NCI-H345 treated with DMSO at 0.1 percent for 48 hours (cell line): ENCODE data around the gene LMTK3.
"Not testable (repeated sequence)": the region's sequence is repeated elsewhere in the genome, so short reads cannot be mapped to it uniquely, and the experiment has no call there.

Experiments used
- DNase-seq: peaks from one replicate; lab custom pipeline; 2025; ENCODE audit not compliant: unreplicated experiment; lab: John Stamatoyannopoulos, UW

LMTK3 gene

GRCh38 chr19:48507911-48508439 is 3.7 kb downstream of the LMTK3 start:
- no peak for DNase-seq

- no peak for DNase-seq
These were observed 5.4 kb downstream of the LMTK3 start for GRCh38 chr19:48506138-48506733.

DNA sequence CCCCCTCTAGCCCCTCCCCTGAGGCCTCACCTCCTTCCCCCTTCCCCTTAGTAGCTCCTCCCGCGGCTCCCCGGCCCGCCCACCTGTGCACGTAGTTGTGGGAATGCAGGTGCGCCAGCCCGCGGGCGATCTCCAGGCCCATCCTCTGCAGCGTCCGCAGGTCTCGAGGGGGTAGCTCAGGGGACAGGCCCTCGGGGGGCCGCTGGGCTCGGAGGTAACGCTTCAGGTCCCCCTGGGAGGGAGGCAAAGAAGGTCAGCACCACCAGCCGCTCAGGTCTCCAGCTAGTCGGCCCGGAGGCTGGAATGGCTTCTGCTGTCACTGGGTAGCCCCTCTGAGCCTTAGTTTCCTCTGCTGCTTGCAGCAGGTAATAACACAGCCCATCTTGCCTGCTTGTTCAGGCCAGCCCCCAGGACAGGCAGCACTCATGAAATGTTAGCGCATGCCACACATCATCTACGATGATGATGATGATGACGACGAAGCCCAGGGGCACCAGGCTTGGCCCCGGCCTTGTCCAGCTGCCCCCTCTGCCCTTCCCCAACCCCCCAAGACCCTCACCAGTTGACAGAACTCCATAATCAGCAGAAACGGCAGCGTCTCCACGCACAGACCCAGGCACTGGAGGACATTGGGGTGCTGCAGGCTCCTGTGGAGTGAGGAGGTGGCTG is 9.2 kb downstream of the LMTK3 start:
- no peak for DNase-seq

DNA sequence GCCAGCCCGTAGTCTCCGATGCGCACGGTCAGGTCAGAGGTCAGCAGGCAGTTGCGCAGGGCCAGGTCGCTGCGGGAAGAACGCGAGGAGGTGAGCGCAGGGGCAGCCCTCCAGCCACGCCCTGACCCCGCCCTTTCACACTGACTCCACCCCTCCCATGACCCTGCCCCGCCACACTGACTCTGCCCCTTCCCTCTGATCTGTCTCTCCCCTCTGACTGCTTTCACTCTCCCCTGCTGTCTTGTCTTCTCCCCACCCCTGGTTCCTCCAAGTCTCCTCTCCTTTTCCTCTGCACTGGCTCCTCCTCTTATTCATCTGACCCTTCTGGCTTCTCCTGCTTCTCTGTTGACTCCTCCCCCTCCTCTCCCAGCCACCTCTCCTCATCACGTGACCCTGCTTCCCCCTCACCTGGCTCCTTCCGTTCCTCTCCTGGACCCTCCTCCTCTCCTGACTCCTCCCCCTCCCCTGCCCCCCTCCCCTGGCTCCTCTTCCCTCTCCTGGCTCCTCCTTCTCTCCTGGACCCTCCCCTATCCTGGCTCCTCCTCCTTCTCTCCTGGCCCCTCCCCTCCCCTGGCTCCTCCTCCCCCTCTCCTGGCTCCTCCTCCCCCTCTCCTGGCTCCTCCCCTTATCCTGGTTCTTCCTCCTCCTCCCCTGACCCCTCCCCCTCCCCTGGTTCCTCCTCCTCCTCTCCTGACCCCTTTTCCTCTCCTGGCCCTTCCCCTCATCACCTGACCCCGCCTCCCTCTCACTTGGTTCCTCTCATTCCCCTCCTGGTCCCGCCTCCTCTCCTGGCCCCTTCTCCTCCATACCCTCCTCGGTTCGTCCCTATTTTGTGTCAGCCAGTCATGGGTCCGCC is 9.9 kb downstream of the LMTK3 start:
- peak; percentile 89 for DNase-seq

GRCh38 chr19:48500830-48501493 is 10.7 kb downstream of the LMTK3 start:
- no peak for DNase-seq

- DNase-seq = no peak
These were observed 12.1 kb downstream of the LMTK3 start for GRCh38 chr19:48499316-48500090.

DNA sequence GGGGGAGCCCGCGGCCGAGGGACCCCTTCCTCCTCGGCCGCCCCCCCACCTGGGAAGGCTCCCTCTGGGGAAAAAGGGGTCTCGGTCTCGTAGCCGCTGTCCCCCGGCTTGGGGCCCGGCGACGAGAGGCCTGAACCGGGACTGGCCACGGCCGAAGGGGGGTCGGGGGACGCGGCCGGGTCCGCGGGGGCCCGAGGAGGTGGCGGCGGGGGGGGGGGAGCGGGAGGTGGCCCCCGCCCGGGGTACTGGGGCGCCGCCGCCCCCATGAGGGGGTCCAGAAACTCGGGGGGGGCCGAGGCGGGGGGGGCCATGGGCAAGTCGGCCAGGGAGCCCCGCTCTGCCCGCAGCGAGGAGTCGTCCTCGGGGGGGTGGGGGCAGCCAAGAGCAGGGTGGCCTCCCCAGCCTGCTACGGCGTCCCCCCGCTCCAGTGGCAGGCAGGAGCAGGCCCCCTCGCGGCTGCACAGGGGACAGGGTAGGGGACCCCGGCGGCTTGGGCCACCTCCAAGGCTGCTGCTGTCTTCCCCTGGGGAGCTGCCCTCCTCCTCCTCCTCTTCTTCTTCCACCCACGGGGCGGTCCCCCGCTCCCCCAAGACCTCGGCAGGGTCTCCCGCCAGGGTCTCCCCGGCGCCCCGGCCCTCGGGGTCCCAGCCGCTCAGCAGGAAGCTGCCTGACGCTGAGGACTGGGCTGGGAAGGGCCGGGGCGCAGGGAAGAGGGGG is 12.9 kb downstream of the LMTK3 start:
- no peak for DNase-seq

- no peak for DNase-seq
These were observed 13.7 kb downstream of the LMTK3 start for GRCh38 chr19:48497728-48498594.

DNA sequence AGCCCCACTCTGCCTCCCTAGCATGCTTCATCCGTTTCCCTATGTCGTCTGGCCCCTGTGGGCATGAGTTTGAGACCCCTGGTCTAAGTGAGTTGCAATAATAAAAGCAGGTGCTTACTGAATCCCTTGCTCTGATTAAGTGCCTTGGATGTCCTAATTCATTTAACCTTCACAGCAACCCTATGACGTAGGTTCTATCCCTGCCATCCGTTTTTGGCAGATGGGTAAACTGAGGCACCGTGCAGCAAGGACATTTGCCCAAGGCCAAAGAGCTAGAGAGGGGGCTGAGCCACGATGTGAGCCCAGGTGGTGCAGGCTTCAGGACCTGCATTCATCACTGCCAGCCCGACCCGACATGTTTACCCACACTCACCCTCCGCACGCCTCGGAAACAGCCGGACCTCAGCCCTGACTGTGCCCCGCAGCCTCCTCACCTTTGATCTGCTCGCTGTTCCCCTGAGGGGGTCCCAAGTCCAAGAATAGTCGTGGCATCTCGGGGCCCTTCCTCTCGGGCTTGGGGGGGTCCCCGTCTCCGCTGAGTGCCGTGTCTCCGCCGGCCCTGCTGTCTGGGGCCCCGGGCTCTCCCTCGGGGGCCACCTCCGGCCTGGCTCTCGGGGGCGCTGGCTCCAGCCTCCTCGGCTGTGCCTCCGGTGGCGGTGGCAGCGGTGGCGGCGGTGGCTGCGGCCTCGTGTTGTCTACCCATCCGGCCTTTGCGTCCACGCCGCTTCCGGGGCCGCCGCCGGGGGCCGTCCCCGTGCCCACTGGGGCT is 14.5 kb downstream of the LMTK3 start:
- no peak for DNase-seq

DNA sequence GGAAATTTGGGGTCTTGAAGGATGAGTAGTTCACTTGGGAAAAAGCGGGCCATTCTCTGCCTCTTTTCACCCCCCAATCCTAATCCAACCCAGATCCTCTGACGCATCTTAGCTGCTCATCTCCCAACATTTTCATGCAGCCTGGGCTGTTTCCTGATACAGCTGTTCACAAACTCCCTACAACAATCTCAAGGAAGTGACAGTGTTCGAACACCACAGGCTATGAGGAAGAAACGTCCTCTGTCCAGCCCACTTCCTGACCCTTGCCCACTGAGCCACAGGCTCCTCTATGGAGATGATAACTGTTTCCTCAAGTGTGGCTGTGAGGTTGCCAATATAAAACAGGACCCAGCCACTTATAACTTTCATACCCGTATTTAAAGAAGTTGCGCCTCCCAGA is 16.2 kb downstream of the LMTK3 start:
- no peak for DNase-seq

- no peak for DNase-seq
These were observed 17.8 kb downstream of the LMTK3 start for GRCh38 chr19:48493718-48494401.

- peak; percentile 94 for DNase-seq
These were observed 18.5 kb downstream of the LMTK3 start for GRCh38 chr19:48492925-48493717.

DNA sequence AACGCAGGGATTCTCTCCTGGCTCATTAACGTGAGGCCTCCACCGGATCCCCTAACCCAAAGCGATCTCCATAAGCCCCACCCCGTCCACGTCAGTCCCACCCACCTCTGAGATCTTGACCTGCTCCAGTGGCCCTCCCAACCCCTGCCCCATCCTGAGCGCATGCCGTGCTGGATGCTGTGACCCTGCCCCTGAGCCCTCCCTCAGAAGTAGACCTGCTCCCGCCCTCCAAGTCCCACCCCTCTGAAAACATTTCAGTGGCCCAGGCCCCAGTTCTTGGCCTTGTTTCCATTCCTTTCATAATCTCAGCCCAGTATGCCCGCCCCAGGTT is 19.9 kb downstream of the LMTK3 start:
- DNase-seq = no peak

GRCh38 chr19:48490981-48491792 is 20.4 kb downstream of the LMTK3 start:
- no peak for DNase-seq

DNA sequence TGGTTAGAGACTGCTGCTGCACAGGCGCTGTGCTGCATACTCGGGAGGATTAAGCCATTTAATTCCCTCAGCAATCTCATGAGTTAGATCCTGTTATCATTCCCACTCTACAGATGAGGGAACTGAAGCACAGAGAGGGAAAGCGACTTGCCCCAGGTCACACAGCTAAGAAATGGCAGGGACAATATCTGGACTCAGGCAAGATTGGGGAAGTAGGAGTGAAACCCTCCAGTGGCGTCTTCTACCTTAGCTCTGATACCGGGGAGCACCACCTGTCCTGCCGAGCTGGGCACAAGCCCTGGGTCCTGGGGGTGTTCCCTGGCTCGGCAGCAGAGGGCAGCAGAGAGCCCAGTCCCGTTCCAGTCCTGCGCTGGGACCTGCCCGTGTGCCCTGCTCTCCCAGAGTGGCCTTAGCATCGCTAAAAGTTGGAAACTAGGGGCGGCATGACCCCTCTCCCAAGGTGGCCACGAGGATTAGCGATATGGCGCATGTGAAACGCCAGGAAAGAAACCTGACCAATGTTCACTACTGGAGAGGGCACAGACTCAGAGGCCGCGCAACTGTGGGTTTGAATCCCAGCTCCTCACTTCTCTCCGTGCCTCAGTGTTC is 21.9 kb downstream of the LMTK3 start:
- DNase-seq = no peak

- not testable (repeated sequence) for DNase-seq
These were observed 23.2 kb downstream of the LMTK3 start for GRCh38 chr19:48488478-48488877.
